HL-60 (cell line): Measurements from ENCODE around the gene TNRC18.

ENCODE experiments used
- GABPA ChIP-seq: IDR thresholded peaks from 2 replicates; pipeline ENCODE4 v1.6.1; 2012; ENCODE audit warnings: low read depth
- POLR2AphosphoS5 ChIP-seq: IDR thresholded peaks from 2 replicates; pipeline ENCODE4 v1.6.1; 2012; ENCODE audit warnings: low read depth
- SPI1 ChIP-seq: IDR thresholded peaks from 2 replicates; pipeline ENCODE4 v1.6.1; 2012; ENCODE audit warnings: low read depth, mild to moderate bottlenecking, borderline replicate concordance
- TF ChIP-seq, protein P1 (sequence below): IDR thresholded peaks from one replicate; pipeline ENCODE4 v1.5.1; 2011; ENCODE audit warnings: low read length, control low read depth, inconsistent platforms; ENCODE audit not compliant: insufficient read depth
- TF ChIP-seq, protein P2 (sequence below): IDR thresholded peaks from 2 replicates; pipeline ENCODE4 v1.6.1; 2012; ENCODE audit warnings: low read depth; ENCODE audit not compliant: insufficient replicate concordance

DNA sequence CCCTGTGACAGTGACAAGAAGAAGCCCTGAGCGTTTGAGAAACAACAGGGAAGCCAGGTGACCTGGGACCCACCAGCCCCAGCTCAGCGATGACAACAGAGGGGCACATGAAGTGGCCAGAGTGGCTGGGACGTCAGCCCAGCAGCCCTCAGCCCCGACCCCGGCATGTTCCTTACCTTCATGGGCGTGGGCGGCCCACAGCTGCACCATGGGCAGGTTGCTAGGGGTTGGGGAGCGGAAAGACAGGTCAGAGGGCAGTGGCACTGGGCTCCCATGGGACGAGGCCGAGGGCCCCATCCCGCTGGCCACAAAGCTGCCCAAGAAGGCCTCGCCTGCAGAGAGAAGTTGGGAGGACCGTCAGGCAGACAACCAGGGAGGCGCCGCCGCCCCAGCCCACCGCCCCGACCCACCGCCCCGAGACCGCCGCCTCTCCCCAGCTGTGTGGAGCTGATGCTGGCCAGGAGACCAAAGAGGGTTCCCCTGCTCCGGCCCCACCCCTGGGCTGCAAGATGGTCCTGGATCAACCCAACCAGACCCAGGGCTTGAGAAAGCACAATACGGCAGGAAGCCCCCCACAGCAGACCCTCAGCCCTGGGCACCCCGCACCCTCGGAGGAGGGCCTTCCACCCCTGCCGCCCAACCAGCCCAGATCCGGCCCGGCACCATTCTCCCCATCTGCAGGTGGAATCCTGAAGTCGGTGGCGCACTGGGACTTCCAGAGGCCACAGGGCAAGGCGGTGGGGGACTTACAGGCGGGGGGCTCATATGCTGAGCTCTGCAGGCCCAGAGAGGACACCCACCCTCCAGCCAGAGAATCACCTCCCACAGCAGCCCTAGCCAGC, 29.1 kb downstream of the TNRC18 start:
- TF ChIP-seq, protein P1, sequence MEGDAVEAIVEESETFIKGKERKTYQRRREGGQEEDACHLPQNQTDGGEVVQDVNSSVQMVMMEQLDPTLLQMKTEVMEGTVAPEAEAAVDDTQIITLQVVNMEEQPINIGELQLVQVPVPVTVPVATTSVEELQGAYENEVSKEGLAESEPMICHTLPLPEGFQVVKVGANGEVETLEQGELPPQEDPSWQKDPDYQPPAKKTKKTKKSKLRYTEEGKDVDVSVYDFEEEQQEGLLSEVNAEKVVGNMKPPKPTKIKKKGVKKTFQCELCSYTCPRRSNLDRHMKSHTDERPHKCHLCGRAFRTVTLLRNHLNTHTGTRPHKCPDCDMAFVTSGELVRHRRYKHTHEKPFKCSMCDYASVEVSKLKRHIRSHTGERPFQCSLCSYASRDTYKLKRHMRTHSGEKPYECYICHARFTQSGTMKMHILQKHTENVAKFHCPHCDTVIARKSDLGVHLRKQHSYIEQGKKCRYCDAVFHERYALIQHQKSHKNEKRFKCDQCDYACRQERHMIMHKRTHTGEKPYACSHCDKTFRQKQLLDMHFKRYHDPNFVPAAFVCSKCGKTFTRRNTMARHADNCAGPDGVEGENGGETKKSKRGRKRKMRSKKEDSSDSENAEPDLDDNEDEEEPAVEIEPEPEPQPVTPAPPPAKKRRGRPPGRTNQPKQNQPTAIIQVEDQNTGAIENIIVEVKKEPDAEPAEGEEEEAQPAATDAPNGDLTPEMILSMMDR, result no peak
- TF ChIP-seq GABPA (no peak), POLR2AphosphoS5 (no peak), SPI1 (no peak)
- TF ChIP-seq, protein P2, sequence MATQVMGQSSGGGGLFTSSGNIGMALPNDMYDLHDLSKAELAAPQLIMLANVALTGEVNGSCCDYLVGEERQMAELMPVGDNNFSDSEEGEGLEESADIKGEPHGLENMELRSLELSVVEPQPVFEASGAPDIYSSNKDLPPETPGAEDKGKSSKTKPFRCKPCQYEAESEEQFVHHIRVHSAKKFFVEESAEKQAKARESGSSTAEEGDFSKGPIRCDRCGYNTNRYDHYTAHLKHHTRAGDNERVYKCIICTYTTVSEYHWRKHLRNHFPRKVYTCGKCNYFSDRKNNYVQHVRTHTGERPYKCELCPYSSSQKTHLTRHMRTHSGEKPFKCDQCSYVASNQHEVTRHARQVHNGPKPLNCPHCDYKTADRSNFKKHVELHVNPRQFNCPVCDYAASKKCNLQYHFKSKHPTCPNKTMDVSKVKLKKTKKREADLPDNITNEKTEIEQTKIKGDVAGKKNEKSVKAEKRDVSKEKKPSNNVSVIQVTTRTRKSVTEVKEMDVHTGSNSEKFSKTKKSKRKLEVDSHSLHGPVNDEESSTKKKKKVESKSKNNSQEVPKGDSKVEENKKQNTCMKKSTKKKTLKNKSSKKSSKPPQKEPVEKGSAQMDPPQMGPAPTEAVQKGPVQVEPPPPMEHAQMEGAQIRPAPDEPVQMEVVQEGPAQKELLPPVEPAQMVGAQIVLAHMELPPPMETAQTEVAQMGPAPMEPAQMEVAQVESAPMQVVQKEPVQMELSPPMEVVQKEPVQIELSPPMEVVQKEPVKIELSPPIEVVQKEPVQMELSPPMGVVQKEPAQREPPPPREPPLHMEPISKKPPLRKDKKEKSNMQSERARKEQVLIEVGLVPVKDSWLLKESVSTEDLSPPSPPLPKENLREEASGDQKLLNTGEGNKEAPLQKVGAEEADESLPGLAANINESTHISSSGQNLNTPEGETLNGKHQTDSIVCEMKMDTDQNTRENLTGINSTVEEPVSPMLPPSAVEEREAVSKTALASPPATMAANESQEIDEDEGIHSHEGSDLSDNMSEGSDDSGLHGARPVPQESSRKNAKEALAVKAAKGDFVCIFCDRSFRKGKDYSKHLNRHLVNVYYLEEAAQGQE, result no peak
